Cerebellar nuclear complex (tissue), 1 donor: Measurements from ENCODE around the gene MRPL41.
"Not testable (repeated sequence)": the region's sequence is repeated elsewhere in the genome, so short reads cannot be mapped to it uniquely, and the experiment has no call there.

Experiments used
- DNase-seq, 2 experiments: peaks; one replicate each; lab custom pipeline; 2025; lab: John Stamatoyannopoulos, UW

Gene MRPL41

DNA sequence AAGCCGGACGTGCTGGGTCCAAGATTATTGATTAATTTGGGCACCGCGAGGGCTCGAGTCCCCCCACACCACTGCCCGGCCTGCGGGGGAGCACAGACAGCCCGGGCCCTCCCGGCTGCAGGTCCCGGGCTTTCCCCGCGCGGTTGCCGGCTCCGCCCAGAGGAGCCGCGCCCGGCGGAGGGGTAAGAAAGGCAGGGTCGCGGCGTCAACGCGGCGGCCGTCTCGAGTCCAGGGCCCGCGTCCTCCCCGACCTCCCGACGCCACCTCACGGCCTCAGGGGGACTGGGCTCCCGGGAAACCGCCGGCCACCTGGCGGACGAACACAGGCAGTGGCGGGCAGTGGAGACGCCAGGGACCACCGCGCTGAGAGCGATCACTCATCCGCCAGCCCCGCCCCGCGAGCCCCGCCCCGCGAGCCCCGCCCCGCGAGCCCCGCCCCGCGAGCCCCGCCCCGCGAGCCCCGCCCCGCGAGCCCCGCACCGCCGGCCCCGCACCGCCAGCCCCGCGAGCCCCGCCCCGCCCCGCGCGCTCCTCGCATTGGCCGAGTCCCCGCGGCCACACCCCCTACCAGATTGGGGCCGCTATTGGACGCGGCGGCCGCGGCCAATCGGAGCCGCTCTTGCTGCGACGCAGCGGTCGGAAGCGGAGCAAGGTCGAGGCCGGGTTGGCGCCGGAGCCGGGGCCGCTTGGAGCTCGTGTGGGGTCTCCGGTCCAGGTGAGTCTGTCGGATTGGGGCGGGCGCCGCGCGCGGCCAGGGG, at the start of gene MRPL41:
Gene MRPL41 (plus strand): TSS at position 616 of the 758 bp plus-strand sequence. CDS start 203 bp downstream, outside the sequence.
- DNase-seq = peak in 1 of 2 experiments; percentile 56

DNA sequence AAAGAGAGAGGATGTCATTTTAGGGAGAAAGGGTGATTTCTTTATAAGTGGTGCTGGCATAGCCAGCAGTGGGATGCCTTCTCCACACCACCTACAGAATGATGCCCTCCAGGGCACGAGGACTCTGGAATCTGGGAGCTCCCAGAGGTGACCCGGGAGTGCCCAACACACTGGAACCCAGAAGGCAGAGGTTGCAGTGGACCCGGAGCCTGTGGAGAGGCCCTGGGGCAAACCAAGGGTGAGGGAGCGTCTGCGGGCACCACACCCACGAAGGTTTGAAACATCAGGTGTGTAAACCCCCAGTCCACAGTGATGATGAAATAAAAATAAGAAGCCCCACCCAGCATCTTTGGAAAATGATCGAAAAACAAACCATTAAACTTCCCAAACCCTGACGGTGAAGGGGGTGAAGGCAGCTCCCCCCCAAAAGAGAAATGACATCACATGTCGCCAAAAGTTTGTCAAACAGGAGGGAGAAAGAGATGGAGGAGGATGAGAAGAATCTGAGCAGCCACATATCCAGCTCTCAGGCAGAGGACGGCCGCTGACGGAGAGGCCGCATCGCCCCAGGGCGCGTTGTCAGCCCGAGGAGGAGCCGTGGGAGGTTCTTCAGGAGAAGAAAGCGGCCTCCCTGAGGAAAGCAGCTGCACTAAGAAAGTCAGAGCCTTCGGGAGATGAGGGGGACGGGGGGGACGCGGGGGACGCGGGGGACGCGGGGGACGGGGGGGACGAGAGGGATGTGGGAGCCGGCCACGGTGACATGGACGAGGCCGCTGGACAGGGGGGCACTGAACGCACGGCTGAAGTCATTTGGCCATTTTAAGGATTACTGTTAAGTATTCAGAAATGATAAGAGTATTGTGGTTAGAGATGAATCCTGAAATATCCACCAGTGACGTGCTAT, 49.4 kb upstream of the MRPL41 start:
- DNase-seq = no peak

DNA sequence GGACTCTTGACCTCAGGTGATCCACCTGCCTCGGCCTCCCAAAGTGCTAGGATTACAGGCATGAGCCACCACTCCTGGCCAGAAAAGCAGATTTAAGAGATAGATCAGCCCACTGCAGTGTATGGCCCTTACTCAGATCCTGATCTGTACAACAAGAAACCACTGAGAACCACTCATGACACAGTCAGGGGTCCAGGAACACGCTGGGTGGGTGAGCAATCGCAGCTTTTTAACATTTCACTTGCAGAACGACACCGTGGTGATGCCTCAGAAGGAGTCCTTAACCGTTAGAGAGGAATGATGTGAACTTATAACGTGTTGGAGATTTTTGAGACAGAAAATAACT, 47.3 kb upstream of the MRPL41 start:
- DNase-seq = no peak

DNA sequence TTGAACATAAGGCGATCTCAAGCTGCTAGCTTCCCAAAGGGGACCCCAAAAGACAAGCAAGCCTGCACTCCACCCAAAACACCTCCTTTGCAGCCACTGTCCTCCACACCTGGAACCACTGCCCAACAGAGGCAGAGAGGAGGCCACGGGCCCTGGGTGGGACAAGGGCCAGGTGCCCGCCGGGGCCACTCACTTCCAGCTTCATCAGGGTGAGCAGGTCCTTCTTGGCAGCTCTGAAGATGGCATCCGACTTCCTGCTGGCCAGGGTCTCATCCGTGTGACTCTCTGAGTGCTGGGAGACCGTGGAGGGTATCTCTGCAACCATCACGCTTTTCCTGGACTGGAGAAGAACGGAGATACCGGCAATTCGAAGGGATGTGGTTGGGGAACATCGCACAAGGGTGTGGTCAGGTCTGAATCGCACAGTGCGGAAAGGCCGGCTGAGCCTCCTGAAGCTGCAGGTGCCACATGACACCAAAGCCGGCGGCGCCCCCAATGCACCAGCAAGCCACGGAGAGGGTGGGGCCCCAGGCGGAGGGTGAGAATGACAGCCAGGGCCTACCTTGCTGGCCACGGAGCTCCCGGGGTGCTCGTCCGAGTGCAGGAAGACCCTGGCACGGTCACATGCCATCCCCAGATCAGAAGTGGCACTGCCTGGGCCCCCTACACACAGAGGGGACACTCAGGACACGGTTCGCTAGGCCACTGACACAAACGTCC, 46.1 kb upstream of the MRPL41 start:
- no peak for DNase-seq

DNA sequence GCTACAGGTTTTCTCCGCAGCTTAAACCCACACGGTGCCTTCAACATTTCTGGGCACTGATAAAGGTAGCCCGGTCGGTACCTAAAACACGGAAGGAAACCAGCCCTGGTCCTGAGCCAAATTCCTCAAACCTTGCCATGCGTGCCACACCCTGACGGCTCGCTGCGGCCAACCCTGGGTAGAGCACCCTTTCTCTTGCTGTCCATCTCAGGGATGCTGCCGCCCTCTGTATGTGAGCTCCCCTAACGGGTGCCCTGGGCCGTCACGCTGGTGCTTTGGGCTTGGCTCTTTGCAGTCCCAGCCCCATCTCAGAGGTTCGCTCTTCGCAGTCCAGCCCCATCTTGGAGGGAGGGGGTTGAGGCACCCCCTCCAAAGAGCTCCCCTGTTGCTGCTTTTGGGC, 45.4 kb upstream of the MRPL41 start:
- DNase-seq = no peak

DNA sequence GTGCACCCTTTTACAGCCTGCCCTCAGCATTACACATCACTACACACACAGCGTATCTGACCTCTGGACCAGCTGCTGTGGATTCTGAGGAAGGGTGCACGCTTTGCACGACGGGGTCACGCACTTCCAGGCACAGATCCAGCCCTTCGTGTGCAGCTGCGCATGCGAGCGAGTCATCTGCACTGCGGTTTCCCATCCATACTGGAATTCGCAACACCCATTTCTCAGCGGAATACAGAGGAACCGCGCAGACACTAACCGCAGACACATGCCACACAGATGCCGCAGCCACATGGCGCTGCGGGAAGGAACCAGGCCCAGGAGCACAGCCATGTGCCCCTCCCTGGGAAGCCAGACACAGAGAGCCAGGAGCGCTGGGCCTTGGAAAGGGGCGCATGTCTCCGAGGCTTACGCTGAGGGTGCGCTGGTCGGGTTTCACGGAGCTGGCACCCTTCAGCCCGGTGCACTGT, 44.9 kb upstream of the MRPL41 start:
- no peak for DNase-seq

DNA sequence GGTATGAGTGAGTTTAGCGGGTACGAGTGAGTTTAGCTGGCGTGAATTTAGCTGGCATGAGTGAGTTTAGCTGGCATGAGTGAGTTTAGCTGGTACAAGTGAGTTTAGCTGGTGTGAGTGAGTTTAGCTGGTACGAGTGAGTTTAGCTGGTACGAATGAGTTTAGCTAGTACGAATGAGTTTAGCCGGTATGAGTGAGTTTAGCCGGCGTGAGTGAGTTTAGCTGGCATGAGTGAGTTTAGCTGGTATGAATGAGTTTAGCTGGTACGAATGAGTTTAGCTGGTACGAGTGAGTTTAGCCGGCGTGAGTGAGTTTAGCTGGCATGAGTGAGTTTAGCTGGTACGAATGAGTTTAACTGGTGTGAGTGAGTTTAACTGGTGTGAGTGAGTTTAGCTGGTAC, 42.5 kb upstream of the MRPL41 start:
- no peak for DNase-seq

DNA sequence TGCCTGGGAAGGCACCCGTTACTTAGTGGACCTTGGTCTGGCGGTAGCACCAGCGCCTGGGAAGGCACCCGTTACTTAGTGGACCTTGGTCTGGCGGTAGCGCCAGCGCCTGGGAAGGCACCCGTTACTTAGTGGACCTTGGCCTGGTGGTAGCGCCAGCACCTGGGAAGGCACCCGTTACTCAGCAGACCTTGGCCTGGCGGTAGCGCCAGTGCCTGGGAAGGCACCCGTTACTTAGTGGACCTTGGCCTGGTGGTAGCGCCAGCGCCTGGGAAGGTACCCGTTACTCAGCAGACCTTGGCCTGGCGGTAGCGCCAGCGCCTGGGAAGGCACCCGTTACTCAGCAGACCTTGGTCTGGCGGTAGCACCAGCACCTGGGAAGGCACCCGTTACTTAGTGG, 40.6 kb upstream of the MRPL41 start:
- DNase-seq = not testable (repeated sequence)

DNA sequence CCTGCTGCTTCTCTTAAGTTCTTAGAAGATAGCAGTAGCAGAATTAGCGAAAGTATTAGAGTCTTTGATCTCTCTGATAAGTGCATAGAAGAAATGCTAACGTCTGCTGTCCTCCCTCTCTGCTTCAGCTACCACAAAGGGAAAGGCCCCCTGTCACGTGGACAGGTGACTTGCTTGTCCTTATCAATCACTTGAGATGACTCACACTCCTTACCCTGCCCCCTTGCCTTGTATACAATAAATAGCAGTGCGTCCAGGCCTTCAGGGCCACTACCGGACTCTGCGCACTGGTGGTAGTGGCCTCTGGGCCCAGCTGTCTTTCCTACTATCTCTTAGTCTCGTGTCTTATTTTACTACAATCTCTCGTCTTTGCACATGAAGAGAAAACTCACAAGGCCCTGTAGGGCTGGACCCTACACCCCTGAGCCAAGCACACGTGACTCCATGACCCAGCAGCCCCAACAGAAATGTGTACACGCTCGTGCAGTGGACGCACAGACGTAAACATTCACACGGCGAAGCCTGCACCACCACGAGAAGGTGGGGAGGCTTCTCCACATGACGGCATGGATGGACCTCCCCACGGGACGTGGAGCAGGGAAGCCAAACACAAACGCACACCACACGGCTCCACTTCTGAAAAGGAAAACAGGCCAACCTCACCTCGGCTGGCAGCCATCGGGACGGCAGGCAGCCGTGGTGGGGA, 39.8 kb upstream of the MRPL41 start:
- no peak for DNase-seq

DNA sequence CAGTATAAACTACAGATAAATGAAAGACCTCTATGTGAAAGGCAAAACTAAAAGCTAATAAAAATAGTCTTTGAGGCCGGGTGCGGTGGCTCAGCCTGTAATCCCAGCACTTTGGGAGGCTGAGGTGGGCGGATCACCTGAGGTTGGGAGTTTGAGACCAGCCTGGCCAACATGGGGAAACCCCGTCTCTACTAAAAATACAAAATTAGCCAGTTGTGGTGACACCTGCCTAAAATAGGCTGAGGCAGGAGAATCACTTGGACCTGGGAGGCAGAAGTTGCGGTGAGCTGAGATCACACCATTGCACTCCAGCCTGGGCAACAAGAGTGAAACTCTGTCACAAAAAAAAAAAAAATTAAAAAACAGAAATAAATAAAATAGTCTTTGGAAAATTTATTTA, 38.5 kb upstream of the MRPL41 start:
- not testable (repeated sequence) for DNase-seq

DNA sequence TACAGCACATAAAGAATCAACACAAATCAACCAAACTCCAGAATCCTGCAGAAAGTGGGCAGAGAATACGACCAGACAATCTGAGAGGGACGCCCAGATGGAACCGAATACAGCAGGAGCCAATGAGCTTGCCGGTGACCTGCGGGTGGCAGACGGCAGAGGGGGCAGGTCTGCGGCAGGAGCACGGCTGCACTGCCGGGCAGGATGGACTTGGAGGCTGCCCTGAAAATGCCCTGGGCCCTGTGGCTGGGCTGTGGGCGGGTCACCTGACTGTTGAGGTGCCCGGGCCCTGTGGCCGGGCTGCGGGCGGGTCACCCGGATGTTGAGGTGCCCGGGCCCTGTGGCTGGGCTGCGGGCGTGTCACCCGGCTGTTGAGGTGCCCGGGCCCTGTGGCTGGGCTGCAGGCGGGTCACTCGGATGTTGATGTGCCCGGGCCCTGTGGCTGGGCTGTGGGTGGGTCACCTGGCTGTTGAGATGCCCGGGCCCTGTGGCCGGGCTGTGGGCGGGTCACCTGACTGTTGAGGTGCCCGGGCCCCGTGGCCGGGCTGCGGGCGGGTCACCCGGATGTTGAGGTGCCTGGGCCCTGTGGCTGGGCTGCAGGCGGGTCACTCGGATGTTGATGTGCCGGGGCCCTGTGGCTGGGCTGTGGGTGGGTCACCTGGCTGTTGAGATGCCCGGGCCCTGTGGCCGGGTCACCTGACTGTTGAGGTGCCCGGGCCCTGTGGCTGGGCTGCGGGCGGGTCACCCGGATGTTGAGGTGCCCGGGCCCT, 37.7 kb upstream of the MRPL41 start:
- DNase-seq = not testable (repeated sequence)

DNA sequence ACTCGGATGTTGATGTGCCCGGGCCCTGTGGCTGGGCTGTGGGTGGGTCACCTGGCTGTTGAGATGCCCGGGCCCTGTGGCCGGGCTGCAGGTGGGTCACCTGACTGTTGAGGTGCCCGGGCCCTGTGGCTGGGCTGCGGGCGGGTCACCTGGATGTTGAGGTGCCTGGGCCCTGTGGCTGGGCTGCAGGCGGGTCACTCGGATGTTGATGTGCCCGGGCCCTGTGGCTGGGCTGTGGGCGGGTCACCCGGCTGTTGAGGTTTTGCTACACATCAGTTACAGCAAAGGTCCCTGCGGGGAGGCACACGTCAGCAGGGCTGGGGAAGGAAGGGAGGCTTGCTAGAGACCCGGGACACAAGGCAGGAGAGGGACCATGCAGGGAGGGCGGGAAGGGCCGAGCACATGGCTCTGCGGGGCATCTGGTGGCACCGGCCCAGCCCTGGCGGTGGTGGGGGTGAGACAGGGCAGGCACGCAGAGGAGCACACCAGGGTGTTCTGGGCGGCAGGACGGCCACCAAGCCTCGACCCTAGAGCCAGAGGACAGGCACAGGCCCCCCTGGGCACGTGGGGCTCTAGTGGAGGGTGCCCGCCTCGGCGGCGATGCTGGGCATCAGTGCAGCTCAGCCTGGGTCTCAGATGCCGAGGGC, 36.9 kb upstream of the MRPL41 start:
- DNase-seq = no peak

DNA sequence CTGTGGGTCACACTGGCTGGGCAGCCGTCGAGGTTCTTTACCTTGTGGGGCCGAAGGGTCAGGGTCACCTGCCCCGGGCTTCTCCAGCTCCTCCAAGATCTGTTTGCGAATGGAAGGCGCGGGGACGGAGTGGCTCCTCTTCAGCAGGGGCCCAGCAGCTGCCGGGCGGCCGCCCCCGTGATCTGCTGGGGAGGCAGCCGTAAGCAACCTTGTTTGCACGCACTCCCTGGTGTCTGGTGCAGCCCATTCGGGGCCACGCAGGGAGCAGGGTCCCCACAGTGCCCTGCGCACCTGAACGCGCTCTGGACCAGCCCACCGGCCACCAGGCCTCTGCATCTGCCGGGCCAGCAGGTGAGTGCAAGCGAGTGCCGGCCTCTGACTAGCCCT, 36.3 kb upstream of the MRPL41 start:
- no peak for DNase-seq

DNA sequence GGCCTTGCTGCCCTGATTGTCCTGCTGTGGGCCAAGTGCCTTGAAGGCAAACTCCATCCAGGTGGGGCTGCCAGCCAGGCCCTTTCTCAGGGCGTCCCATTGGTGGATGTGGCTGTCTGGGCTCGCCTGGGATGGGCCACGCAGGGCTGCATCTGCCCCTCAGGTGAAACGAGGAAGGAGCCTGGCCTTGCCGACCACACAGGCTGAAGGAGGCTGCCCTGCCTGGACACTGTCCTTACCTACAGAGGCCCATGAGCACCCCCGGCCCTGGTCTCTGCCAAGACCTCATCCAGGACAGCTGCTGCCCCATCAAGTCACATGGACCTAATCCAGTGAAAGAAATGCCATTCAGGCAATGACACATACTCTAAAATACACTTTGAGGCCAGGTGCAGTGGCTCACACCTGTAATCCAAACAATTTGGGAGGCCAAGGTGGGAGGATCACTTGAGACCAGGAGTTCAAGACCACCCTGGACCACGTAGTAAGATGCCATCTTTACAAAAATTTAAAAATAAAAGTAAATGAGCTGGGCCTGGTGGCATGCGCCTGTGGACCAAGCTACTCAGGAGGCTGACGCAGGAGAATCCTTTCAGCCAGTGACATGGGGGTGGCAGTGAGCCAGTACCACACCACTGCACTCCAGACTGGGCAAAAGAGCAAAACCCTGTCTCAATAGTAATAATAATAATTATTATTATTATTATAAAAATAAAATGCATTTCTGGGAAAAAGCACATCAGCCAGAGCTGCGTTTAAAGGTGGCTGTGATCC, 35.3 kb upstream of the MRPL41 start:
- DNase-seq = no peak

DNA sequence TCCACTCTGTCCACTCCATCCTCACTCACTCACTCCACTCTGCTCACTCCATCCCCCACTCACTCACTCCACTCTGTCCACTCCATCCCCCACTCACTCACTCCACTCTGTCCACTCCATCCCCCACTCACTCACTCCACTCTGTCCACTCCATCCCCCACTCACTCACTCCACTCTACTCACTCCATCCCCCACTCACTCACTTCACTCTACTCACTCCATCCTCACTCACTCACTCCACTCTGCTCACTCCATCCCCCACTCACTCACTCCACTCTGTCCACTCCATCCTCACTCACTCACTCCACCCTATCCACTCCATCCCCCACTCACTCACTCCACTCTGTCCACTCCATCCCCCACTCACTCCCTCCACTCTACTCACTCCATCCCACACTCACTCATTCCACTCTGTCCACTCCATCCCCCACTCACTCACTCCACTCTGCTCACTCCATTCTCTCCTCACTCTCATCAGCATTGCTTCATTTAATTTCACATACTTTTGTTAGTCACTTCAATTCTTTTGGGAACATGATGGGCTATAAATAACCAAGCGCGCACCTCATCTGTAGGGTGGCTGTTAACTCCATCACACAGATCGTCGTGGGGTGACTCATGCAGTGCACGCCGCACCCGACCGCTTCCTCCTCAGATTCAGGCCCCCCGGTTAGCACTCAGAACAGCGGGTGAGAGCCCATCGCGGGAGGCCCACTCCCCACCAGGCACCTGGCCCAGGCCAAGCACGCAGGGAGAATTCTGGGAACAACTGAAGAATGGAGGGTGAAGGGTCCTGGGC, 32.8 kb upstream of the MRPL41 start:
- DNase-seq = not testable (repeated sequence)

DNA sequence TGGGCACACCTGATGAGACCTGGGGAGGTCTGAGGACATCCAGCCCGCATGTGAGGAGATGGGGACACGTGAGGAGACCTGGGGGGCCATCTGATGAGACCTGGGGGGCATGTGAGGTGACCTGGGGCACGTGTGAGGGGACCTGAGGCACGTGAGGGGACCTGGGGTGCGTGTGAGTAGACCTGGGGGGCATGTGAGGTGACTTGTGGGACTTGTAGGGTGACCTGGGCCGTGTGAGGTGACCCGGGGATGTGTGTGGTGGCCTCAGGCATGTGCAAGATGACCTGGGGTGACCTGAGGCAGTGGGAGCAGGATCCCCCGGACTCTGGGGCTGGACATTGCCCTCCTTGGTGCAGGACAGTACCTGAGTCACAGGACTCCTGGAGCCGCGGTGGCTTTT, 32.1 kb upstream of the MRPL41 start:
- DNase-seq = no peak

DNA sequence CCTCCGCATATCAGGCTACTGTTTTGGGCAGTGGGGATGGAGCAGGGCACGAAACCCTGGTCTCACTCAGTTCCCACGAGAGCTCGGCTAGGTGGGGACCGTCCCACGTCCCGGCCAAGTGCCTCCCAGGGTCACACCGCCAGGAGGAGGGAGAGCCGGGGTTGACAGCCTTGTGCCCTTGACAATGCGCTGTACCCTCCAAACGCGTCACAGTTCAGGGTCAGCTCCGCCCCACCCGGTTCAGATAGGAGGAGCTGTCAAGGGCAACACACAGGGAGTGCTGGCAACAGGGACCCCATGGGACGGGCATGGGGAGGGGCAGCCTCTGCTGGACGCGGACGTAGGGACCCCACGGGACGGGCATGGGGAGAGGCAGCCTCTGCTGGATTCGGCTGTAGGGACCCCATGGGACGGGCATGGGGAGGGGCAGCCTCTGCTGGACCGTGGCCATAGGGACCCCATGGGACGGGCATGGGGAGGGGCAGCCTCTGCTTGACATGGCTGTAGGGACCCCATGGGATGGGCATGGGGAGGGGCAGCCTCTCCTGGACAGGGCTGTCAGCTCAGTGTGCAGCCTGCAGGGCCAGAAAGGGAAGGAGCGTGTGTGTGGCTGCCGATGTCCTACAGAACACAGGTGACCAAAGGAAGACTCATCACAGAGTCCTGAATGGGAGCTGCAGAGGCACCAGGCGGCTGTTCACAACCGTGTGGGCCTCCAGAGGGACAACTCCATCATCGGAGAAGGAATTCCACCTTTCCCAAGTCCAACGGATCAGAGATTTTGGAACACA, 30.9 kb upstream of the MRPL41 start:
- no peak for DNase-seq

DNA sequence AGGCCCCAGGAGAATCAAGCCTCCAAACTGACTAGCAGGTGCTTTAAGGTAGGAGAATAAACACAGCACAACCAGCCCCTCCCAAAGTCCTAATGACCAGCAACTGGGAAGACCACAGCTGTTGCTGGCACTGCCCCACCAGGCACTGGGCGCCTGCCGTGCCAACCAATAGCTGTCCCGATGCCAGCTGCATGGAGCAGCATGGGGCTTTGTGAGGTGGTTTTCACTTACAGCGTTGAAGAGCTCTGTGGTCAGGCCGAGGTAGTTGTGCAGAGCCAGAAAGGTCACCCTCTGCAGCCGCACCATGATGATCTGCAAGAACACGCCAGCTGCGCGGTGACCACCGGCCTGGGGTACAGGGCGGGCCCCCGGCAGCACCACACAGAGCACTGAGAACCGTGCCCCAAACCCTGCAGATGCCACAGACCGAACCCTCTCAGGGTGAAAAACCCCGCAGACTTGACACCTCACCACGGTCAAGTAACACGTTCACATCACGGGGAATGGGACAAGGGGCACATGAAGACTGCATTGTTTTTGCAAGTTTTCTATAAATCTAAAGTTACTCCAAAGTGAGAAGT, 30.2 kb upstream of the MRPL41 start:
- DNase-seq = no peak
